Ovary (tissue), 9 donors: ENCODE measurements around the gene NMT1. TPM values are rescaled to one million over a fixed set of nuclear protein-coding genes. Genes with fewer than 3 reads are reported as not detected.

ENCODE experiments used
- DNase-seq, 5 donors: peaks; one replicate each; pipeline ENCODE4 v3.0.0-alpha.2; 2019 to 2020
- H3K27ac ChIP-seq, 2 donors: fragments of 200-600 bp; one replicate each; pipeline versions ENCODE4 v1.5.1 to v1.8.0; 2019 to 2022
- H3K27me3 ChIP-seq: fragments of 200-600 bp; one replicate; pipeline ENCODE4 v1.8.0; 2022
- H3K36me3 ChIP-seq: fragments of 200-600 bp; sonication (generic); one replicate; pipeline ENCODE4 v1.5.1; 2019
- H3K4me1 ChIP-seq: one replicate; pipeline ENCODE4 v1.8.1; 2013; ENCODE audit warnings: mild to moderate bottlenecking, moderate library complexity; ENCODE audit not compliant: insufficient read depth
- H3K4me3 ChIP-seq: fragments of 200-600 bp; sonication (generic); one replicate; pipeline ENCODE4 v1.5.1; 2017
- H3K9me3 ChIP-seq, 2 donors: fragments of 200-600 bp in 1 of 2; sonication (generic) in 1 of 2; one replicate each; pipeline versions ENCODE4 v1.5.1 to v1.8.1; 2013 to 2019; ENCODE audit warnings: mild to moderate bottlenecking in 1 of 2, moderate library complexity in 1 of 2
- EP300 ChIP-seq: sonication (generic); formaldehyde crosslinking; IDR thresholded peaks from one replicate; pipeline ENCODE4 v1.6.1; 2017; ENCODE audit warnings: antibody characterized with exemption
- POLR2A ChIP-seq: fragments of 450-650 bp; IDR thresholded peaks from one replicate; pipeline ENCODE4 v1.6.1; 2017; ENCODE audit warnings: antibody characterized with exemption, mild to moderate bottlenecking, moderate library complexity
- WGBS, 3 donors: extraction: QIAGEN DNeasy Blood & Tissue Kit in 1 of 3; methylation state at CpG; one replicate each; pipeline versions ENCODE4 v1.1.5 to v1.1.7; 2013 to 2017; 5-methylcytosine and 5-hydroxymethylcytosine counted together
- intact Hi-C, 4 donors: fragments of 100-400 bp; cut with DNase I; formaldehyde crosslinking; loops; one replicate each; pipeline versions ENCODE4 v1.11.0 to v1.15.1; 2022 to 2023
- polyA plus RNA-seq, 2 donors: library from polyadenylated mRNA; stranded (reverse); fragments of 200-250 nt in 1 of 2; fragments of 350-450 nt in 1 of 2; fragmentation: Illumina TruSeq in 1 of 2; extraction: RNeasy Lipid Tissue Mini Kit (QIAGEN cat#74804) in 1 of 2; gene quantifications; one replicate each; pipeline ENCODE4 v1.2.3, GENCODE V29; 2013 to 2014
- total RNA-seq, 7 donors: library from RNA; depleted of rRNA in 2 of 7; stranded (reverse); fragments of >200 nt in 2 of 7; fragmentation: NEBNext Ultra II Directional in 3 of 7; extraction: Animal tissue kit (Norgen Biotek cat#: 25700) in 3 of 7; gene quantifications; one replicate each; pipeline versions ENCODE4 v1.1.0 to v1.2.4, GENCODE V29; 2016 to 2023
- TF ChIP-seq, protein P1 (sequence below), 3 donors: fragments of 450-650 bp in 2 of 3; fragments of 200-600 bp in 1 of 3; IDR thresholded peaks; one replicate each; pipeline versions ENCODE4 v1.5.1 to v1.8.0; 2016 to 2022; ENCODE audit warnings: antibody characterized with exemption in 3 of 3, mild to moderate bottlenecking in 1 of 3
- donor health status: DM: no; HTN: no; CAD: no; lungs with moderate emphysema.
- donor health status: DM: no; HTN: no; CAD: no.
- donor health status: Bipolar disorder and iron deficiency.
- donor health status: DM: yes; HTN: yes; CAD: no.
- donor health status: DM: no; HTN: no; CAD: no.
- donor health status: DM: yes; HTN: yes; CAD: no.

NMT1 gene
- total and polyA plus RNA-seq, 9 donors: 23.0 to 91.4 (median 76.2) TPM

DNA sequence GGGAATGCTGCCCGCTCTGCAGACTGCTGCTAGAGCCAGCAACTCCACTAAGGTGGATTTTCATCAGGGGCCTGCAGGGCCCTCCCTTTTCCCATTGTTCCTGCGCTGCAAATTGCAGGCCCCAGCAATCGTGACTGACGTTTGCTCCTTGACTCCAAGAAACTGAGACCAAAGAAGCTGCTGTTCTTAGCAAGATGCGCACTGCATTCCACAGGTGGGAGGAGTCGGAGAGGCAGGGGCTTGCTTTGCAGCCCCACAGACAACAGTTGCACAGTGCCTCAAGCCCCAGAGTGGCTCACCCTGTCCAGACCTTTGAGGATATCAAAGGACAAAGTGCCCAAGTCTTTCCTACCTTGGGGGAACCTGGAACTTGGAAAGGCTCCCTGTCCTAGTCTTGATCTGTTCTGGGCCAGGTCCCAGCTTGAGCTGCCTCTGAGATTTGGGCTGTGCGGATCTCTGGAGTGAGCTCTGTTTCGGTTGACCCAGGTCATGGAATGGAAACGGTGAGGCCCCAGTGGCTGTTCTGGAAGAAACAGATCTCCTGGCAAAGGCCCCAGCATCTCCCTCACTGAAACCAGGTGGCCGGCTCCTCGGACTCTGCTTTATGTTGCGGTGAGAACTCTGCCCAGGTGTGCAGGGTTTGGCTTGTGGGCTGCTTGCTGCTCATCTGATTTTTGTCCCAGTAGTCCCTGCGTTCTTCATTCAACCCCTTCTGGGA lies 46.3 kb downstream of the NMT1 start:
- Histone ChIP-seq H3K27me3 (no peaks in the 10 kb centered on the region), H3K4me1 (peaks cover 10% of the 10 kb centered on the region), H3K36me3 (no peaks in the 10 kb centered on the region), H3K27ac (no peak overlapping the region), H3K4me3 (no peak overlapping the region), H3K9me3 (no peaks in the 10 kb centered on the region)
- no peak for TF ChIP-seq POLR2A
- TF ChIP-seq, protein P1, sequence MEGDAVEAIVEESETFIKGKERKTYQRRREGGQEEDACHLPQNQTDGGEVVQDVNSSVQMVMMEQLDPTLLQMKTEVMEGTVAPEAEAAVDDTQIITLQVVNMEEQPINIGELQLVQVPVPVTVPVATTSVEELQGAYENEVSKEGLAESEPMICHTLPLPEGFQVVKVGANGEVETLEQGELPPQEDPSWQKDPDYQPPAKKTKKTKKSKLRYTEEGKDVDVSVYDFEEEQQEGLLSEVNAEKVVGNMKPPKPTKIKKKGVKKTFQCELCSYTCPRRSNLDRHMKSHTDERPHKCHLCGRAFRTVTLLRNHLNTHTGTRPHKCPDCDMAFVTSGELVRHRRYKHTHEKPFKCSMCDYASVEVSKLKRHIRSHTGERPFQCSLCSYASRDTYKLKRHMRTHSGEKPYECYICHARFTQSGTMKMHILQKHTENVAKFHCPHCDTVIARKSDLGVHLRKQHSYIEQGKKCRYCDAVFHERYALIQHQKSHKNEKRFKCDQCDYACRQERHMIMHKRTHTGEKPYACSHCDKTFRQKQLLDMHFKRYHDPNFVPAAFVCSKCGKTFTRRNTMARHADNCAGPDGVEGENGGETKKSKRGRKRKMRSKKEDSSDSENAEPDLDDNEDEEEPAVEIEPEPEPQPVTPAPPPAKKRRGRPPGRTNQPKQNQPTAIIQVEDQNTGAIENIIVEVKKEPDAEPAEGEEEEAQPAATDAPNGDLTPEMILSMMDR (IDR thresholded peaks at IDR 0.05): no peak
- TF ChIP-seq EP300: no peak
- 58 to 64% (median 62%) methylated on average over 13 of the region's 13 CpGs for WGBS, 3 donors
- DNase-seq: no peak
- intact Hi-C loops: no loop called here

DNA sequence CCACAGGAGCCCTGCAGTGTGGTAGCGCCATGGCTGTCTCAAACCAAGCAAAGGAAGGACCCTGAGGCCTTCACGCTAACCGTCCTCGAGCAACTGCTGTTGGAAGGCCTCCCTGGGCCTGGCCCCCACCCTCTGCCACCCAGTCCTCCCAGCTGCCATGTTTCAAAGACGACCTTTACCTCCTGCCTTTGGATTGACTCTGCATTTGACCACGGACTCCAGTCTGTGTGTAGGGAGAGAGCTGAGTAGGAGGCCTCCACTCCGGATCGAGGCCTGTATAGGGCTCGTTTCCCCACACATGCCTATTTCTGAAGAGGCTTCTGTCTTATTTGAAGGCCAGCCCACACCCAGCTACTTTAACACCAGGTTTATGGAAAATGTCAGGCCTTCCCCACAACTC lies 46.9 kb downstream of the NMT1 start:
- DNase-seq: no peak
- Histone ChIP-seq H3K27ac (no peak overlapping the region), H3K27me3 (no peaks in the 10 kb centered on the region), H3K9me3 (no peaks in the 10 kb centered on the region), H3K4me3 (no peak overlapping the region), H3K36me3 (no peaks in the 10 kb centered on the region), H3K4me1 (peaks cover 9% of the 10 kb centered on the region)
- WGBS, 3 donors: 52 to 60% (median 55%) methylated on average over 9 of the region's 9 CpGs
- intact Hi-C loops: no loop called here
- no peak for TF ChIP-seq EP300
- TF ChIP-seq POLR2A: no peak
- TF ChIP-seq, protein P1 (IDR thresholded peaks at IDR 0.05): no peak

- Histone ChIP-seq H3K9me3 (no peaks in the 10 kb centered on the region), H3K4me3 (no peak overlapping the region), H3K4me1 (peaks cover 9% of the 10 kb centered on the region), H3K27ac (no peak overlapping the region), H3K36me3 (no peaks in the 10 kb centered on the region), H3K27me3 (no peaks in the 10 kb centered on the region)
- 72 to 77% (median 74%) methylated on average over 12 of the region's 12 CpGs for WGBS, 3 donors
- no peak for TF ChIP-seq EP300
- TF ChIP-seq, protein P1 (IDR thresholded peaks at IDR 0.05): no peak
- no peak for TF ChIP-seq POLR2A
- intact Hi-C loops: no loop called here
- no peak for DNase-seq
These were observed 47.7 kb downstream of the NMT1 start for GRCh38 chr17:45108595-45109521.

DNA sequence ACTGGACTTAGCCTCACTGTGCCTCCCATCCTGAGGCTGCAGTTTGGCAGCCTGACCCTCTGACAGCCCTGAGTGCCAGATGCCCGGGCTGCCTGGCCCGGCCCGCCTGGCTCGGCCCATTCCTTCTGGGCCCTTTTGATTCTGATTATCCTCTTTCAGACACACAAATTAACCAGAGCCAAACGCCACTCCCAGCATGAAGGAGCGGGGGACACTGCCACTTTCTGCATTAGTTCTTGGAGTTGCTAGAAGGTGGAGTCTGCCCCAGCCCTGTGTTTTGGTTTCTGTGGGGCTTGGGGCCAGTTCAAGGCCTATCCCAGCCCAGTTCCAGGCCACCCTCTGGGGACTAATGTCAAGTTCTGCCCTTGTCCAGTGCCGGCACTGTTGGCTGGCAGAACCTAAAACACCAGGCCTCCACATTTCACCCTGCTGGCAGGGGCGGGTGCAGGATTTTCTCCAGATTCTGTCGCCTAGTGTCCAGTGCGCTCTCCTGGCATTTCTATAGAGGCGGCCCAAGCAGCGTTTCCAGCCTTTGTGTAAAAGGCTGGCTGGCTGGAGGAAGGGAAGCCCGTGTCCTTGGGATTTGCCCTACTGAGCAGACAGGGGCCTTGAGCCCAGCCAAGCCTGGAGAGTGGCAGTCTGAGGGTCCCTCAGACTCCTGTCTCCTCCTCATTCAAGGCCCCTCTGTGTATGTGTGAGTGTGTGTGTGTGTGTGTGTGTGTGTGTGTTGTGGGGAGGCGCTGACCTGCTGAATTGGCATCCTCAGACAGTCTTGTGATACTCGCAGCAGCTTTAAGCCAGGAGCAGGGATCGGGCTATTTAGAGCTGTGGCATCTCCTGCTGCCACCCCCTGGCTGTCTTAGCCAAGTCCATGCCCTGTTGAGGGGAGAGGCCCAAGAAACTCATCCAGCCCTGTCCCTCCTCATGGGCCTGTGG lies 49.8 kb downstream of the NMT1 start:
- Histone ChIP-seq H3K9me3 (no peaks in the 10 kb centered on the region), H3K36me3 (no peaks in the 10 kb centered on the region), H3K4me1 (peaks cover 9% of the 10 kb centered on the region), H3K27ac (peak overlapping the region; percentile 39 to 71), H3K4me3 (no peak overlapping the region), H3K27me3 (no peaks in the 10 kb centered on the region)
- DNase-seq: peak; percentile 52 to 67 (median 63)
- intact Hi-C loops: loop anchor here in 1 of 4 donors (10.0 kb wide), 1 partner anchor 196 kb away; the partner anchor contains the start of gene GFAP
- 26 to 49% (median 31%) methylated on average over 16 of the region's 16 CpGs for WGBS, 3 donors
- TF ChIP-seq POLR2A (no peak), EP300 (no peak)
- TF ChIP-seq, protein P1 (IDR thresholded peaks at IDR 0.05): no peak
